Neural progenitor cell (in vitro differentiated cells): Measurements from ENCODE around the gene MYL1. TPM values are rescaled to one million over a fixed set of nuclear protein-coding genes. Genes with fewer than 3 reads are reported as not detected.

ENCODE experiments used
- DNase-seq: peaks from one replicate; pipeline ENCODE4 v3.0.0-alpha.2; 2016; ENCODE audit warnings: low spot score
- H2AFZ ChIP-seq: fragments of 200-600 bp; sonication (generic); replicated peaks from 2 replicates; pipeline ENCODE4 v1.6.1; 2016; ENCODE audit warnings: antibody characterized with exemption
- H3F3A ChIP-seq: fragments of 200-600 bp; sonication (generic); 2 replicates; pipeline ENCODE4 v1.6.1; 2016; ENCODE audit warnings: antibody characterized with exemption, low read depth
- H3K27ac ChIP-seq: fragments of 200-600 bp; sonication (generic); 2 replicates; pipeline ENCODE4 v1.5.1; 2016; ENCODE audit warnings: mild to moderate bottlenecking
- H3K27me3 ChIP-seq: fragments of 200-600 bp; sonication (generic); 2 replicates; pipeline ENCODE4 v1.6.1; 2016; ENCODE audit warnings: mild to moderate bottlenecking, moderate library complexity
- H3K36me3 ChIP-seq: fragments of 200-600 bp; sonication (generic); 2 replicates; pipeline ENCODE4 v1.5.1; 2016
- H3K4me1 ChIP-seq: fragments of 200-600 bp; sonication (generic); 2 replicates; pipeline ENCODE4 v1.6.1; 2016; ENCODE audit warnings: mixed run types
- H3K4me2 ChIP-seq: fragments of 200-600 bp; sonication (generic); 2 replicates; pipeline ENCODE4 v1.6.1; 2016
- H3K4me3 ChIP-seq: fragments of 200-600 bp; sonication (generic); 2 replicates; pipeline ENCODE4 v1.5.1; 2016
- H3K79me2 ChIP-seq: fragments of 200-600 bp; sonication (generic); 2 replicates; pipeline ENCODE4 v1.6.1; 2016; ENCODE audit warnings: low read depth
- H3K9ac ChIP-seq: fragments of 200-600 bp; sonication (generic); 2 replicates; pipeline ENCODE4 v1.6.1; 2016
- H3K9me3 ChIP-seq: fragments of 200-600 bp; sonication (generic); 2 replicates; pipeline ENCODE4 v1.5.1; 2016; ENCODE audit warnings: low read depth
- H4K20me1 ChIP-seq: fragments of 200-600 bp; sonication (generic); 2 replicates; pipeline ENCODE4 v1.6.1; 2016; ENCODE audit warnings: low read depth
- H3K27ac Mint-ChIP-seq: 3 replicates; pipeline ENCODE4 v1.8.0; 2021; ENCODE audit warnings: mixed read lengths
- H3K27me3 Mint-ChIP-seq: 2 replicates; pipeline ENCODE4 v1.8.0; 2022; ENCODE audit warnings: low read depth, mild to moderate bottlenecking, inconsistent platforms, moderate library complexity, mixed read lengths; ENCODE audit not compliant: insufficient read depth
- H3K36me3 Mint-ChIP-seq: 3 replicates; pipeline ENCODE4 v1.8.0; 2021; ENCODE audit warnings: mixed read lengths
- H3K4me1 Mint-ChIP-seq: 3 replicates; pipeline ENCODE4 v1.8.0; 2021; ENCODE audit warnings: mixed read lengths
- H3K4me3 Mint-ChIP-seq: 3 replicates; pipeline ENCODE4 v1.8.0; 2021; ENCODE audit warnings: mild to moderate bottlenecking, moderate library complexity, mixed read lengths
- H3K9me3 Mint-ChIP-seq: 3 replicates; pipeline ENCODE4 v1.8.0; 2020; ENCODE audit warnings: mixed read lengths
- EZH2 ChIP-seq: fragments of 200-600 bp; sonication (generic); IDR thresholded peaks from 2 replicates; pipeline ENCODE4 v1.6.1; 2017; ENCODE audit warnings: antibody characterized with exemption, mild to moderate bottlenecking, moderate library complexity
- EZH2phosphoT487 ChIP-seq: fragments of 200-600 bp; sonication (generic); IDR thresholded peaks from 2 replicates; pipeline ENCODE4 v1.6.1; 2017; ENCODE audit warnings: antibody characterized with exemption
- total RNA-seq: library from RNA; depleted of rRNA; stranded (reverse); fragments of >200 nt; gene quantifications from 2 replicates; pipeline ENCODE4 v1.2.3, GENCODE V29; 2015; ENCODE audit warnings: low replicate concordance
- TF ChIP-seq, protein P1 (sequence below): fragments of 200-600 bp; sonication (generic); IDR thresholded peaks from 2 replicates; pipeline ENCODE4 v1.5.1; 2017; ENCODE audit warnings: antibody characterized with exemption, mild to moderate bottlenecking

The MYL1 gene
- total RNA-seq, 1 donor from 2014 or later = not detected

DNA sequence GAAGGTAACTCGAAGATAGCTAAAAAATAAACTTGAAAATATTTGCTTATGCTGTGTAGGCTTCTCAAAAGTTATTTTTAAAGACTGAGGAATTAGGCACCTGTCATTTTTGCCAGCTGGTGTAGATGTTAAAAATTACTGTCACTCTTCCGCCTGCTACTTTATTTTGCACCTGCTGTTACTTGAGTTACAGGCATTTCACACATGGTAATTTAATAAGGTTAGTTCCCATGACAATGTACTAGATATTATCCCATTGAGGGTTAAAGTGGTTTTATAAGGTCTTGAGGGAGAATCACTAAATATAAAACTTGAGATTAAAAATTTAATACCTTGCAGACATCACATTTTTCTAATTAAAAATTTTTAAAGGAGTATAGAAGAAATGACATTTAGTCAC lies 26.6 kb downstream of the MYL1 start:
- no peak for DNase-seq
- Histone ChIP-seq H2AFZ (no peak overlapping the region), H3K4me1 (peaks cover 7% of the 10 kb centered on the region), H3K27ac (no peak overlapping the region), H3K4me3 (no peak overlapping the region), H3K79me2 (no peaks in the 10 kb centered on the region), H3K9me3 (no peaks in the 10 kb centered on the region), H3K4me2 (no peak overlapping the region), H3K36me3 (no peaks in the 10 kb centered on the region), H3K9ac (no peak overlapping the region), H3K27me3 (no peaks in the 10 kb centered on the region), H3F3A (no peaks in the 10 kb centered on the region), H4K20me1 (no peaks in the 10 kb centered on the region)
- H3K36me3 Mint-ChIP-seq = no peaks in the 10 kb centered on the region
- H3K27me3 Mint-ChIP-seq = peaks cover 2% of the 10 kb centered on the region
- H3K4me1 Mint-ChIP-seq = no peaks in the 10 kb centered on the region
- TF ChIP-seq, protein P1, sequence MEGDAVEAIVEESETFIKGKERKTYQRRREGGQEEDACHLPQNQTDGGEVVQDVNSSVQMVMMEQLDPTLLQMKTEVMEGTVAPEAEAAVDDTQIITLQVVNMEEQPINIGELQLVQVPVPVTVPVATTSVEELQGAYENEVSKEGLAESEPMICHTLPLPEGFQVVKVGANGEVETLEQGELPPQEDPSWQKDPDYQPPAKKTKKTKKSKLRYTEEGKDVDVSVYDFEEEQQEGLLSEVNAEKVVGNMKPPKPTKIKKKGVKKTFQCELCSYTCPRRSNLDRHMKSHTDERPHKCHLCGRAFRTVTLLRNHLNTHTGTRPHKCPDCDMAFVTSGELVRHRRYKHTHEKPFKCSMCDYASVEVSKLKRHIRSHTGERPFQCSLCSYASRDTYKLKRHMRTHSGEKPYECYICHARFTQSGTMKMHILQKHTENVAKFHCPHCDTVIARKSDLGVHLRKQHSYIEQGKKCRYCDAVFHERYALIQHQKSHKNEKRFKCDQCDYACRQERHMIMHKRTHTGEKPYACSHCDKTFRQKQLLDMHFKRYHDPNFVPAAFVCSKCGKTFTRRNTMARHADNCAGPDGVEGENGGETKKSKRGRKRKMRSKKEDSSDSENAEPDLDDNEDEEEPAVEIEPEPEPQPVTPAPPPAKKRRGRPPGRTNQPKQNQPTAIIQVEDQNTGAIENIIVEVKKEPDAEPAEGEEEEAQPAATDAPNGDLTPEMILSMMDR = no peak
- no peak for TF ChIP-seq EZH2phosphoT487
- TF ChIP-seq EZH2 = no peak
- no peak overlapping the region for H3K4me3 Mint-ChIP-seq
- H3K9me3 Mint-ChIP-seq = no peaks in the 10 kb centered on the region
- no peak overlapping the region for H3K27ac Mint-ChIP-seq

DNA sequence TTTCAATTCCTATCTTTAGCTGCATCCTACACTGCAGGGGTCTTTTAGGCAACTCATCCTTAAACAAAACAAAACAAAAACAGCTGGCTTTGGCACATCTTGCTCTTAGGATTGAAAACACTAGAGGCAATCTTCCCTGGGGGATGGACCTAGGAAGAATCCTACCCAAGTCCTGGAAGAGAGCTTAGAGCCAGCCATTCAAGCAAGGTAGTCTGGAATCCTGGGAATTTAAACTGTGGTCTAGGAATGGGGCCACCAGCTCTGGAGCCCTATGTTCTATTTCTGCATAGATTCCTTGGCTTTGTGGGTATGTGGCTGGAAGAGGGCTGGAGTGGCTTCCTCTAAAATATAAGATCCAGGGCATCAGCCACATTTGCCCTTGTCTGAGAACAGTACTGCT lies 27.7 kb downstream of the MYL1 start:
- H3K27ac Mint-ChIP-seq = no peak overlapping the region
- no peak overlapping the region for H3K4me2 ChIP-seq
- H3K4me3 ChIP-seq = no peak overlapping the region
- peak; percentile 68 for DNase-seq
- no peaks in the 10 kb centered on the region for H3K4me1 Mint-ChIP-seq
- no peak overlapping the region for H2AFZ ChIP-seq
- H3K4me3 Mint-ChIP-seq = no peak overlapping the region
- H4K20me1 ChIP-seq = no peaks in the 10 kb centered on the region
- H3F3A ChIP-seq = no peaks in the 10 kb centered on the region
- H3K27me3 Mint-ChIP-seq = peaks cover 2% of the 10 kb centered on the region
- H3K79me2 ChIP-seq = no peaks in the 10 kb centered on the region
- no peaks in the 10 kb centered on the region for H3K9me3 ChIP-seq
- TF ChIP-seq EZH2 = no peak
- TF ChIP-seq, protein P1 = no peak
- no peak for TF ChIP-seq EZH2phosphoT487
- peaks cover 7% of the 10 kb centered on the region for H3K4me1 ChIP-seq
- H3K36me3 Mint-ChIP-seq = no peaks in the 10 kb centered on the region
- no peaks in the 10 kb centered on the region for H3K9me3 Mint-ChIP-seq
- H3K9ac ChIP-seq = no peak overlapping the region
- no peaks in the 10 kb centered on the region for H3K27me3 ChIP-seq
- H3K36me3 ChIP-seq = no peaks in the 10 kb centered on the region
- H3K27ac ChIP-seq = peak overlapping the region; percentile 43

DNA sequence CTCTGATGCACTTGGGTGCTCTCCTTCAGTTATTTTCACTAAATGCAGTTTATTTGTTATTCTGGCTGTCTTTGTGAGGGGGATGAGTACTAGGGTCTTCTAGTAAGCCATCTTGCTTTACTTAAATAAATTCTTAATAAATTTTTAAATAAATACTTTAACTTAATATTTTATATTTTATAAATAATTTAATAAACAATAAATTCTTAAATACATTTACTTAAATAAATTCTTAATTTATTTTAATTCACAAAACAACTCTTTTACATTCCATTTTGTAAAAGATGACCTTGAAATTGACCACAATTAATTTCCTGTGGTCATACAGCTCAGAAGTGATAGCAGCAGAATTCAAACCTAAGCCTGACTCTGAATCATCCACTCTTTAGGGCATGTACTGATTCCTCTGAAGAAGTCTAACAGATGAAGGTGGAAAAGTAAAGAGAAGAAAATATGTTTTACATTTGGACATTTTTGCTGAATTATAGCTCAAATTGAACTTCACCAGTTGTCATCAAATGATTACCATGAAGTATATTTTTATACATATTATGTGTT lies 28.8 kb downstream of the MYL1 start:
- no peaks in the 10 kb centered on the region for H4K20me1 ChIP-seq
- no peaks in the 10 kb centered on the region for H3K27me3 ChIP-seq
- Mint-ChIP-seq H3K4me1 (no peaks in the 10 kb centered on the region), H3K27me3 (peaks cover 2% of the 10 kb centered on the region), H3K4me3 (no peak overlapping the region), H3K36me3 (no peaks in the 10 kb centered on the region), H3K27ac (no peak overlapping the region), H3K9me3 (no peaks in the 10 kb centered on the region)
- H2AFZ ChIP-seq = no peak overlapping the region
- no peaks in the 10 kb centered on the region for H3K36me3 ChIP-seq
- no peak for DNase-seq
- H3K9me3 ChIP-seq = no peaks in the 10 kb centered on the region
- H3K79me2 ChIP-seq = no peaks in the 10 kb centered on the region
- H3K4me3 ChIP-seq = no peak overlapping the region
- H3K4me2 ChIP-seq = no peak overlapping the region
- H3F3A ChIP-seq = no peaks in the 10 kb centered on the region
- no peak overlapping the region for H3K9ac ChIP-seq
- H3K27ac ChIP-seq = no peak overlapping the region
- no peak for TF ChIP-seq EZH2phosphoT487
- TF ChIP-seq EZH2 = no peak
- TF ChIP-seq, protein P1 = no peak
- H3K4me1 ChIP-seq = peaks cover 7% of the 10 kb centered on the region
